Measurements from ENCODE around the gene NOS3. TPM values are rescaled to one million over a fixed set of nuclear protein-coding genes. Genes with fewer than 3 reads are reported as not detected.

Gene NOS3
- total and polyA plus RNA-seq, 2 of the 13 experiments (the other 11 are each of a cell fraction or from before 2014, with no cell fraction given): 3.7 to 7.5 TPM

GRCh38 chr7:151059367-151060112, 68.7 kb downstream of the NOS3 start, which contains the start of gene SLC4A2 (continued):
- TF ChIP-seq NFKBIZ (CRISPR knock-in tag; IDR thresholded peaks at IDR 0.05): no peak
- TF ChIP-seq SOX13 (IDR thresholded peaks at IDR 0.05): no peak
- no peak for TF ChIP-seq SOX13 (CRISPR knock-in tag; conservative IDR thresholded peaks at IDR 0.05 in 1 of 2, IDR thresholded peaks at IDR 0.05 in 1 of 2)
- no peak; the same call in 1 of the 2 replicates for TF ChIP-seq ARID5B (CRISPR knock-in tag; IDR thresholded peaks at IDR 0.05)
- no peak for TF ChIP-seq ZFAT (CRISPR knock-in tag; conservative IDR thresholded peaks at IDR 0.05)
- TF ChIP-seq ZFP82 (CRISPR knock-in tag; IDR thresholded peaks at IDR 0.05; ENCODE audit: borderline replicate concordance): no peak
- no peak for TF ChIP-seq ZFYVE20 (CRISPR knock-in tag; IDR thresholded peaks at IDR 0.05; ENCODE audit: borderline replicate concordance, low read depth)
- no peak for TF ChIP-seq CEBPB (IDR thresholded peaks at IDR 0.05; ENCODE audit: borderline replicate concordance, low read depth, low read length)
- no peak for TF ChIP-seq PREB (CRISPR knock-in tag; IDR thresholded peaks at IDR 0.05)
- TF ChIP-seq, protein P1, sequence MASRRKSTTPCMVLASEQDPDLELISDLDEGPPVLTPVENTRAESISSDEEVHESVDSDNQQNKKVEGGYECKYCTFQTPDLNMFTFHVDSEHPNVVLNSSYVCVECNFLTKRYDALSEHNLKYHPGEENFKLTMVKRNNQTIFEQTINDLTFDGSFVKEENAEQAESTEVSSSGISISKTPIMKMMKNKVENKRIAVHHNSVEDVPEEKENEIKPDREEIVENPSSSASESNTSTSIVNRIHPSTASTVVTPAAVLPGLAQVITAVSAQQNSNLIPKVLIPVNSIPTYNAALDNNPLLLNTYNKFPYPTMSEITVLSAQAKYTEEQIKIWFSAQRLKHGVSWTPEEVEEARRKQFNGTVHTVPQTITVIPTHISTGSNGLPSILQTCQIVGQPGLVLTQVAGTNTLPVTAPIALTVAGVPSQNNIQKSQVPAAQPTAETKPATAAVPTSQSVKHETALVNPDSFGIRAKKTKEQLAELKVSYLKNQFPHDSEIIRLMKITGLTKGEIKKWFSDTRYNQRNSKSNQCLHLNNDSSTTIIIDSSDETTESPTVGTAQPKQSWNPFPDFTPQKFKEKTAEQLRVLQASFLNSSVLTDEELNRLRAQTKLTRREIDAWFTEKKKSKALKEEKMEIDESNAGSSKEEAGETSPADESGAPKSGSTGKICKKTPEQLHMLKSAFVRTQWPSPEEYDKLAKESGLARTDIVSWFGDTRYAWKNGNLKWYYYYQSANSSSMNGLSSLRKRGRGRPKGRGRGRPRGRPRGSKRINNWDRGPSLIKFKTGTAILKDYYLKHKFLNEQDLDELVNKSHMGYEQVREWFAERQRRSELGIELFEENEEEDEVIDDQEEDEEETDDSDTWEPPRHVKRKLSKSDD (CRISPR knock-in tag; IDR thresholded peaks at IDR 0.05; ENCODE audit: low read depth): no peak
- TF ChIP-seq, protein P2, sequence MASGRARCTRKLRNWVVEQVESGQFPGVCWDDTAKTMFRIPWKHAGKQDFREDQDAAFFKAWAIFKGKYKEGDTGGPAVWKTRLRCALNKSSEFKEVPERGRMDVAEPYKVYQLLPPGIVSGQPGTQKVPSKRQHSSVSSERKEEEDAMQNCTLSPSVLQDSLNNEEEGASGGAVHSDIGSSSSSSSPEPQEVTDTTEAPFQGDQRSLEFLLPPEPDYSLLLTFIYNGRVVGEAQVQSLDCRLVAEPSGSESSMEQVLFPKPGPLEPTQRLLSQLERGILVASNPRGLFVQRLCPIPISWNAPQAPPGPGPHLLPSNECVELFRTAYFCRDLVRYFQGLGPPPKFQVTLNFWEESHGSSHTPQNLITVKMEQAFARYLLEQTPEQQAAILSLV (CRISPR knock-in tag; IDR thresholded peaks at IDR 0.05; ENCODE audit: borderline replicate concordance): 0 out of 2 replicates have a peak, but pooled peaks have one; percentile 0
- no peak for TF ChIP-seq ESRRA (CRISPR knock-in tag; IDR thresholded peaks at IDR 0.05; ENCODE audit: low read depth)
- TF ChIP-seq ZBTB10 (CRISPR knock-in tag; IDR thresholded peaks at IDR 0.05; ENCODE audit: borderline replicate concordance): peak; percentile 37; the same call in 1 of the 2 replicates
- TF ChIP-seq MATR3 (CRISPR knock-in tag; IDR thresholded peaks at IDR 0.05): no peak
- no peak for TF ChIP-seq ZNF205 (CRISPR knock-in tag; IDR thresholded peaks at IDR 0.05)
- no peak for TF ChIP-seq ZSCAN20 (CRISPR knock-in tag; IDR thresholded peaks at IDR 0.05; ENCODE audit: borderline replicate concordance)
- TF ChIP-seq SPEN (CRISPR knock-in tag; IDR thresholded peaks at IDR 0.05; ENCODE audit: low read depth): no peak
